ENCODE measurements around the gene RNF169.
"Not testable (repeated sequence)": the region's sequence is repeated elsewhere in the genome, so short reads cannot be mapped to it uniquely, and the experiment has no call there.

The RNF169 gene

DNA sequence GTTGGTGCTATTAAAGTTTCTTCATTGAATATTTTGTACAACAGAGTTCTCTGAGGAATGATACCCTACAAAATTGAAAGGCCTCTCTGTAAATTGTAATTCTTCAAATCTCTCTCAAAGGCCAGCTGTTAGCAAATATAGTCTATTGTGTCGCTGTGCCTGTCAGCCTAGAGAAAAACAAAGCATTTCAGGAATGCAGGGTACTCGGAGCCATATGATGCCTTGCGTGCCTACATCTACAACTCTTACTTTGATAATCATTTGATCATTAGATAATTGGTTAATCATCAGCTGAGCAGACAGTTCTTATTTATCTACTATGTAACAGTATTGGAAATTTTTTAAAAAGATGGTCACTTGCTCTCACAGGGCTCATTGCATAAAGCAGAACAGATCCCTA lies 67.3 kb downstream of the RNF169 start:
- no peak overlapping the region for H3K4me3 ChIP-seq (ENCODE audit: low read depth, low read length)
- DNase-seq (ENCODE audit: low read depth), result no peak

- no peak overlapping the region for H3K4me3 ChIP-seq (ENCODE audit: low read depth, low read length)
- DNase-seq (ENCODE audit: low read depth), result no peak
These were observed 68.0 kb downstream of the RNF169 start for GRCh38 chr11:74816664-74817063.

DNA sequence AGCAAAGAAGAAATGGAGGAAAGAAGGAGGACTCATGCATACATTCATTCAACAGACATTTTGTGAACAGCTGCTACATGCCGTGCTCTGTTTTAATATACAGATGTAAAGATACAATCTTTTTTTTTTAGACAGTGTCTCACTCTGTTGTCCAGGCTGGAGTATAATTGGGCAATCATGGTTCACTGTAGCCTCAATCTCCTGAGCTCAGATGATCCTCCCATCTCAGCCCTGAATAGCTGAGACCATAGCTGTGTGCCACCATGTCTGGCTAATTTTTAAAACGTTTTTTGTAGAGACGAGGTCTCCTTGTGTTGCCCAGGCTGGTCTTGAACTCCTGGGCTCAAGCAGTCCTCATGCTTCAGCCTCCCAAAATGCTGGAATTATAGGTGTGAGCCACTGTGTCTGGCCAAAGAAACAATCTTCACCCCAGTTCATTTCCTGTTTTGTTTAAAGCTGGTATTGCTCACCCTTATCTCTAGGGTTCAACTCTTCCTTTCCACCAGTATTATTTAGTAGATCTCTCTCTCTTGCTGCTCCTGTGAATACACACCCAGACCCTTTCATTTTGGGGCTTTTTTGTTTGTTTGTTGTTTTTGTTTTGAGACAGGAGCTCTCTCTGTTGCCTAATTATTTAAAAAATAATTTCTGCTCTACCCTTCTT lies 69.8 kb downstream of the RNF169 start:
- no peak for DNase-seq (ENCODE audit: low read depth)
- H3K4me3 ChIP-seq (ENCODE audit: low read depth, low read length), result no peak overlapping the region

GRCh38 chr11:74819400-74819799 lies 70.8 kb downstream of the RNF169 start:
- DNase-seq (ENCODE audit: low read depth), result no peak
- no peak overlapping the region for H3K4me3 ChIP-seq (ENCODE audit: low read depth, low read length)

DNA sequence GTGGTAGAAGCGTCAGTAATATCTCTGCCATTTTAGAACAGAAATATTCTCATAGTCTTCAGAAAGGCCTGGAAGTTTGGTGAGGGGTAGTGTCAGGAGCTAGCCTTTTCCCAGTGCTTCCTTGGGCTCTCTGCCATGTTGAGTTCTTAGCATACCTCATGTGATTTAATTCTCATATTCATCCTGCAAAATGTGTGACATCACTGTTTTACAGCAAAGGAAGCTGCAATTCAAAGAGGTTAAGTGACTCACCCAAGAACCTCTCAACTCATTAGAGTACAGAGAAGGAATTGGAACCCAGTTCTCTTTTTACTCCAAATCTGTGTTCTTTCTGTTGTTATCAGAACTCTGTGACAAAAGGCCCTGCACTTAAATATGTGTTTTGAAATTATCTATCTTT lies 72.1 kb downstream of the RNF169 start:
- no peak overlapping the region for H3K4me3 ChIP-seq (ENCODE audit: low read depth, low read length)
- DNase-seq (ENCODE audit: low read depth), result peak; percentile 66

- H3K4me3 ChIP-seq (ENCODE audit: low read depth, low read length), result no peak overlapping the region
- peak; percentile 25 for DNase-seq (ENCODE audit: low read depth)
These were observed 73.5 kb downstream of the RNF169 start for GRCh38 chr11:74822170-74822569.

GRCh38 chr11:74824285-74824982 lies 75.8 kb downstream of the RNF169 start:
- no peak overlapping the region for H3K4me3 ChIP-seq (ENCODE audit: low read depth, low read length)
- DNase-seq (ENCODE audit: low read depth), result no peak

GRCh38 chr11:74825596-74825995 lies 76.9 kb downstream of the RNF169 start:
- not testable (repeated sequence) for H3K4me3 ChIP-seq (ENCODE audit: low read depth, low read length); DNase-seq (ENCODE audit: low read depth)

GRCh38 chr11:74826901-74827300 lies 78.3 kb downstream of the RNF169 start:
- no peak for DNase-seq (ENCODE audit: low read depth)
- no peak overlapping the region for H3K4me3 ChIP-seq (ENCODE audit: low read depth, low read length)

- DNase-seq (ENCODE audit: low read depth), result no peak
- H3K4me3 ChIP-seq (ENCODE audit: low read depth, low read length), result no peak overlapping the region
These were observed 88.5 kb downstream of the RNF169 start for GRCh38 chr11:74837191-74837590.

GRCh38 chr11:74838188-74838587 lies 89.5 kb downstream of the RNF169 start:
- no peak overlapping the region for H3K4me3 ChIP-seq (ENCODE audit: low read depth, low read length)
- no peak for DNase-seq (ENCODE audit: low read depth)

DNA sequence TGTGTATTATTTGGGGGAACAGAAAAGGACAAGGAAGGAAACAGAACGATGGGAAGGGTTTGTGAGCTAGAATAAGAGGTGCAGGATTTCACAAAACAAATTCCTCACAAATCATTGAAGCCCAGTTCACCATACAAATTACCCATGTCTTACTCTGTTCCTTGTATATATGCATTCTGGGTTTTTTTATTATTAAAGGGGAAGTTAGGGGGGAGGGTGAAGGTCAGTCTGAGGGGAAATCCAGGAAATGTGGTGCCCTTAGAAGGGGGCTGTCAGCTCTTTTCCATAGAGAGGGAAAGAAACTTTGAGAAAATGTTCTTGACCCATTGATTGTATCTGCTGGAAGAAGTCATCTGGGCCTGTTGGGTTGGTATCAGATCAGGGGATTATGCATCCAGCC lies 90.8 kb downstream of the RNF169 start:
- H3K4me3 ChIP-seq (ENCODE audit: low read depth, low read length), result no peak overlapping the region
- DNase-seq (ENCODE audit: low read depth), result no peak

- no peak overlapping the region for H3K4me3 ChIP-seq (ENCODE audit: low read depth, low read length)
- DNase-seq (ENCODE audit: low read depth), result no peak
These were observed 91.3 kb downstream of the RNF169 start for GRCh38 chr11:74839971-74840370.

GRCh38 chr11:74840486-74840885 lies 91.8 kb downstream of the RNF169 start:
- H3K4me3 ChIP-seq (ENCODE audit: low read depth, low read length), result no peak overlapping the region
- DNase-seq (ENCODE audit: low read depth), result no peak

GRCh38 chr11:74842967-74843366 lies 94.3 kb downstream of the RNF169 start:
- DNase-seq (ENCODE audit: low read depth), result no peak
- no peak overlapping the region for H3K4me3 ChIP-seq (ENCODE audit: low read depth, low read length)

GRCh38 chr11:74844072-74844471 lies 95.4 kb downstream of the RNF169 start:
- DNase-seq (ENCODE audit: low read depth), result no peak

GRCh38 chr11:74844865-74845264 lies 96.2 kb downstream of the RNF169 start:
- no peak overlapping the region for H3K4me3 ChIP-seq (ENCODE audit: low read depth, low read length)
- DNase-seq (ENCODE audit: low read depth), result no peak

More at GRCh38 chr11:74844072-74844471, 95.4 kb downstream of the RNF169 start:
- no peak overlapping the region for H3K4me3 ChIP-seq (ENCODE audit: low read depth, low read length)

DNA sequence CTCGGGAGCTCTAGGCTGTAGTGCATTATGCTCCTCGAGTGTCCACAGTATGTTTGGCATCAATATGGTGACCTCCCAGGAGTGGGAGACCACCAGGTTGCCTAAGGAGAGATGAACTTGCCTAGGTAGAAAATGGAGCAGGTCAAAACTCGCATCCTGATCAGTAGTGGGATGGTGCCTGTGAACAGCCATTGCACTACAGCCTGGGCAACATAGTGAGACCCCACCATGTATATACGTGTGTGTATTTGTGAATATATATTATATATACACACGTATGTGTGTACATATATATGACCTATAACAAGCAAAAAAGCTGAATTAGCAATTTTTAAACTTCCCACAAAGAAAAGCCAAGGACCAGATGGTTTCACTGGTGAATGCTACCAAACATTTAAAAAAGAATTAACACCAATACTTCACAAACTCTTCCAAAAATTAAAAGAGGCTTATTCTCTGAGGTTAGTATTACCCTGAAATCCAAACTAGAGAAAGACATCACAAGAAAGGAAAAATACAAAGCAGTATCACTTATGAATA lies 97.4 kb downstream of the RNF169 start:
- no peak for DNase-seq (ENCODE audit: low read depth)
- H3K4me3 ChIP-seq (ENCODE audit: low read depth, low read length), result no peak overlapping the region

DNA sequence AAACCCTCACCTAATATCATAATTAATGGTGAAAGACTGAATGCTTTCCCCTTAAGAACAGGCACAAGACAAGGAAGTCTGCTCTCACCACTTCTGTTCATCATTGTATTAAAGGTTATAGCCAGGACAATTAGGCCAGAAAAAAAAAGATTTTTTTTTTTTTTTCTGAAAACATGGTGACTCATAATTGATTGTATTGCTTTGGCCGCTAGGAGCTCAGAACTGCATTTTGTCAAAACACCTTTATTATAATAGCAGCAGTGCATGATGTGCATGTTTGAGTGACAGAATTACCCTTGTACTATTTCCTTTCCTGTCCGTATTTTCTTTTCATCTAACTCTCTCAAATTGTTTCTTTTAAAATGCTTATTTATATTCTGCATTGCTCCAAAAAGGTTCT lies 98.1 kb downstream of the RNF169 start:
- H3K4me3 ChIP-seq (ENCODE audit: low read depth, low read length), result no peak overlapping the region
- DNase-seq (ENCODE audit: low read depth), result no peak

- no peak for DNase-seq (ENCODE audit: low read depth)
- no peak overlapping the region for H3K4me3 ChIP-seq (ENCODE audit: low read depth, low read length)
These were observed 98.7 kb downstream of the RNF169 start for GRCh38 chr11:74847395-74847794.

GRCh38 chr11:74847895-74848294 lies 99.2 kb downstream of the RNF169 start:
- DNase-seq (ENCODE audit: low read depth), result no peak
- H3K4me3 ChIP-seq (ENCODE audit: low read depth, low read length), result no peak overlapping the region
